ENCODE measurements around the gene KPNA6. TPM values are rescaled to one million over a fixed set of nuclear protein-coding genes. Genes with fewer than 3 reads are reported as not detected.
"Not testable (repeated sequence)": the region's sequence is repeated elsewhere in the genome, so short reads cannot be mapped to it uniquely, and the experiment has no call there.

KPNA6 gene
- total and polyA plus RNA-seq, 2 donors (not counting 3 experiments of a cell fraction or from before 2014, with no cell fraction given): 22.1 to 85.6 TPM

- H4K20me1 ChIP-seq (replicated peaks; ENCODE audit: control insufficient read depth, extremely low read depth, insufficient read depth, low read length); intact Hi-C loops (cut with micrococcal nuclease); DNase-seq (ENCODE audit: low read depth, low spot score); H3K27me3 ChIP-seq (ENCODE audit: control insufficient read depth in 2 of 2, insufficient read depth in 2 of 2, low read length in 2 of 2); H3K9me3 ChIP-seq (replicated peaks; ENCODE audit: control insufficient read depth, insufficient read depth, low read length); H2AFZ ChIP-seq (ENCODE audit: low read depth, low read length); H3K9ac ChIP-seq (replicated peaks; ENCODE audit: extremely low read depth, insufficient read depth, low read length); H3K79me2 ChIP-seq (ENCODE audit: control insufficient read depth, insufficient read depth, low read length); FAIRE-seq; H3K27ac ChIP-seq (ENCODE audit: insufficient read depth, low read depth, low read length); H3K36me3 ChIP-seq (ENCODE audit: control insufficient read depth in 2 of 2, extremely low read depth in 1 of 2, insufficient read depth in 2 of 2, low read length in 2 of 2); H3K9me1 ChIP-seq (replicated peaks; ENCODE audit: control insufficient read depth, extremely low read depth, insufficient read depth, low read length); H3K4me3 ChIP-seq (replicated peaks in 1 of 3; ENCODE audit: insufficient read depth in 1 of 3, low read depth in 1 of 3, low read length in 3 of 3); BruUV-seq (replicated peaks); dilution Hi-C loops (cut with MboI; ENCODE audit: extremely low pct_ligation_motif_present, low sequenced_read_pairs): not testable (repeated sequence)
- H3K4me2 ChIP-seq (ENCODE audit: insufficient read depth, low read length): peak overlapping the region; percentile 64
- POLR2A ChIA-PET: interaction anchor here (0.6 to 0.8 kb wide), 3 partner anchors 10 to 165 kb away, joined by 3 to 8 read pairs (median 4); no protein-coding TSS in a partner anchor
- CTCF ChIA-PET: interaction anchor here (0.9 to 1.6 kb wide), 5 partner anchors 10 to 43 kb away, joined by 3 to 9 read pairs (median 4); partner anchors contain the start of gene KPNA6
- TF ChIP-seq POLR2A (IDR thresholded peaks at IDR 0.05; ENCODE audit: low read depth, low read length): peak; percentile 15
- TF ChIP-seq POLR2AphosphoS5 (IDR thresholded peaks at IDR 0.05; ENCODE audit: insufficient read depth, low read depth, low read length): peak; percentile 13
- H3K4me1 ChIP-seq (ENCODE audit: control insufficient read depth, extremely low read depth, insufficient read depth, low read length): peaks cover 26% of the 10 kb centered on the region
Measured at GRCh38 chr1:32065613-32066488, 42.0 kb upstream of the KPNA6 start.

- Histone ChIP-seq H3K27me3 (ENCODE audit: control insufficient read depth in 2 of 2, insufficient read depth in 2 of 2, low read length in 2 of 2) (no peaks in the 10 kb centered on the region), H3K4me1 (ENCODE audit: control insufficient read depth, extremely low read depth, insufficient read depth, low read length) (peaks cover 32% of the 10 kb centered on the region), H4K20me1 (replicated peaks; ENCODE audit: control insufficient read depth, extremely low read depth, insufficient read depth, low read length) (no peaks in the 10 kb centered on the region), H3K4me2 (ENCODE audit: insufficient read depth, low read length) (peak overlapping the region; percentile 64), H3K36me3 (ENCODE audit: control insufficient read depth in 2 of 2, extremely low read depth in 1 of 2, insufficient read depth in 2 of 2, low read length in 2 of 2) (peaks cover 2 to 4% of the 10 kb centered on the region in 2 experiments), H3K9me1 (replicated peaks; ENCODE audit: control insufficient read depth, extremely low read depth, insufficient read depth, low read length) (no peaks in the 10 kb centered on the region), H3K79me2 (ENCODE audit: control insufficient read depth, insufficient read depth, low read length) (no peaks in the 10 kb centered on the region), H3K9ac (replicated peaks; ENCODE audit: extremely low read depth, insufficient read depth, low read length) (peak overlapping the region; percentile 47), H3K9me3 (replicated peaks; ENCODE audit: control insufficient read depth, insufficient read depth, low read length) (no peaks in the 10 kb centered on the region), H3K4me3 (replicated peaks in 1 of 3; ENCODE audit: insufficient read depth in 1 of 3, low read depth in 1 of 3, low read length in 3 of 3) (peak overlapping the region in 1 of 3 experiments; percentile 35), H3K27ac (ENCODE audit: insufficient read depth, low read depth, low read length) (peak overlapping the region; percentile 46), H2AFZ (ENCODE audit: low read depth, low read length) (no peak overlapping the region)
- intact Hi-C loops (cut with micrococcal nuclease) (no loop called here), dilution Hi-C loops (cut with MboI; ENCODE audit: extremely low pct_ligation_motif_present, low sequenced_read_pairs) (no loop called here)
- BruUV-seq (replicated peaks): no TSS peak
- no peak for TF ChIP-seq FOS (IDR thresholded peaks at IDR 0.05; ENCODE audit: borderline replicate concordance, insufficient read depth, low read length)
- TF ChIP-seq MYC (IDR thresholded peaks at IDR 0.05; ENCODE audit: low read depth, low read length): no peak
- TF ChIP-seq POLR2A (IDR thresholded peaks at IDR 0.05; ENCODE audit: low read depth, low read length): peak; percentile 50
- TF ChIP-seq GATA2 (IDR thresholded peaks at IDR 0.05; ENCODE audit: insufficient read depth, insufficient read length, low read depth, low read length): peak; percentile 81
- TF ChIP-seq POLR2AphosphoS5 (IDR thresholded peaks at IDR 0.05; ENCODE audit: insufficient read depth, low read depth, low read length): peak; percentile 93
- no peak for TF ChIP-seq CTCF (IDR thresholded peaks at IDR 0.05; ENCODE audit: extremely low read depth in 1 of 2, insufficient read depth in 1 of 2, low read depth in 1 of 2, low read length in 2 of 2)
- FAIRE-seq (peak; percentile 92), DNase-seq (ENCODE audit: low read depth, low spot score) (peak; percentile 97)
- POLR2A ChIA-PET: interaction anchor here (0.7 to 0.8 kb wide), 2 partner anchors 41 to 165 kb away, joined by 3 to 4 read pairs; no protein-coding TSS in a partner anchor
- CTCF ChIA-PET: interaction anchor here (0.9 to 1.6 kb wide), 3 partner anchors 9 to 42 kb away, joined by 4 to 9 read pairs (median 9); partner anchors contain the start of gene KPNA6
Measured at GRCh38 chr1:32066489-32066873, 41.4 kb upstream of the KPNA6 start.

All from endothelial cell of umbilical vein (primary cell).